GM19025 (cell line): ENCODE measurements around the gene POU2AF3.

Experiments used
- ATAC-seq: cut with Tn5 transposase; IDR thresholded peaks from one replicate; pipeline ENCODE4 v1.9.1; 2021; ENCODE audit warnings: mild to moderate bottlenecking, low read depth, moderate library complexity; ENCODE audit not compliant: unreplicated experiment

Gene POU2AF3

GRCh38 chr11:111349191-111349695, 50.9 kb downstream of the POU2AF3 start:
- ATAC-seq, result no peak

- no peak for ATAC-seq
Measured at GRCh38 chr11:111350811-111351210, 52.5 kb downstream of the POU2AF3 start.

- no peak for ATAC-seq
Measured at GRCh38 chr11:111351374-111352055, 53.2 kb downstream of the POU2AF3 start.

- ATAC-seq, result no peak
Measured at GRCh38 chr11:111352231-111352746, 53.9 kb downstream of the POU2AF3 start.

- no peak for ATAC-seq
Measured at GRCh38 chr11:111352935-111353710, 54.8 kb downstream of the POU2AF3 start.

GRCh38 chr11:111353776-111354600, 55.6 kb downstream of the POU2AF3 start:
- no peak for ATAC-seq

- no peak for ATAC-seq
Measured at GRCh38 chr11:111354601-111354891, 56.2 kb downstream of the POU2AF3 start.

GRCh38 chr11:111355101-111355500, 56.8 kb downstream of the POU2AF3 start:
- no peak for ATAC-seq

GRCh38 chr11:111355956-111356659, 57.8 kb downstream of the POU2AF3 start:
- ATAC-seq, result no peak

GRCh38 chr11:111356660-111357048, 58.3 kb downstream of the POU2AF3 start:
- ATAC-seq, result no peak

- ATAC-seq, result no peak
Measured at GRCh38 chr11:111357150-111358037, 59.0 kb downstream of the POU2AF3 start.
